Measurements from ENCODE around the gene LPIN3.

LPIN3 gene

GRCh38 chr20:41352666-41353065 is 12.0 kb downstream of the LPIN3 start:
- CTCF ChIA-PET: interaction anchor here (1.0 to 2.9 kb wide), 3 partner anchors 12 to 197 kb away, joined by 3 to 12 read pairs (median 5); partner anchors contain the start of gene LPIN3
- no peak for TF ChIP-seq CTCF (IDR thresholded peaks at IDR 0.05; ENCODE audit: control extremely low read depth, extremely low read depth, low read depth, missing control alignments)
- POLR2A ChIA-PET: no interaction called here
- DNase-seq (ENCODE audit: extremely low spot score): no peak

- TF ChIP-seq CTCF (IDR thresholded peaks at IDR 0.05; ENCODE audit: control extremely low read depth, extremely low read depth, low read depth, missing control alignments): no peak
- ChIA-PET POLR2A (no interaction called here), CTCF (interaction anchor here (1.0 to 2.9 kb wide), 4 partner anchors 13 to 198 kb away, joined by 3 to 12 read pairs (median 4); partner anchors contain the start of gene LPIN3)
- DNase-seq (ENCODE audit: extremely low spot score): no peak
Measured at GRCh38 chr20:41353530-41353929, 12.9 kb downstream of the LPIN3 start.

GRCh38 chr20:41355192-41355591 is 14.6 kb downstream of the LPIN3 start:
- ChIA-PET CTCF (interaction anchor here (1.1 kb wide), 1 partner anchor 16 kb away, joined by 3 read pairs; no protein-coding TSS in a partner anchor), POLR2A (no interaction called here)
- no peak for DNase-seq (ENCODE audit: extremely low spot score)
- no peak for TF ChIP-seq CTCF (IDR thresholded peaks at IDR 0.05; ENCODE audit: control extremely low read depth, extremely low read depth, low read depth, missing control alignments)

GRCh38 chr20:41355598-41356203 is 15.1 kb downstream of the LPIN3 start:
- CTCF ChIA-PET: interaction anchor here (0.6 to 1.7 kb wide), 4 partner anchors 9 to 19 kb away, joined by 3 to 5 read pairs (median 3); partner anchors contain the start of gene LPIN3
- POLR2A ChIA-PET: no interaction called here
- no peak for TF ChIP-seq CTCF (IDR thresholded peaks at IDR 0.05; ENCODE audit: control extremely low read depth, extremely low read depth, low read depth, missing control alignments)
- DNase-seq (ENCODE audit: extremely low spot score): no peak

GRCh38 chr20:41356951-41357350 is 16.3 kb downstream of the LPIN3 start:
- no peak for DNase-seq (ENCODE audit: extremely low spot score)
- TF ChIP-seq CTCF (IDR thresholded peaks at IDR 0.05; ENCODE audit: control extremely low read depth, extremely low read depth, low read depth, missing control alignments): no peak
- CTCF ChIA-PET: interaction anchor here (1.7 kb wide), 1 partner anchor 10 kb away, joined by 5 read pairs; no protein-coding TSS in a partner anchor
- POLR2A ChIA-PET: no interaction called here

GRCh38 chr20:41357424-41358163 is 17.0 kb downstream of the LPIN3 start:
- ChIA-PET CTCF (interaction anchor here (0.9 to 1.7 kb wide), 3 partner anchors 10 to 31 kb away, joined by 3 to 5 read pairs (median 3); no protein-coding TSS in a partner anchor), POLR2A (no interaction called here)
- no peak for DNase-seq (ENCODE audit: extremely low spot score)
- TF ChIP-seq CTCF (IDR thresholded peaks at IDR 0.05; ENCODE audit: control extremely low read depth, extremely low read depth, low read depth, missing control alignments): no peak

All from GM10248 (cell line).